K562 (cell line): ENCODE results near the gene MAP2K7. TPM values are rescaled to one million over a fixed set of nuclear protein-coding genes. Genes with fewer than 3 reads are reported as not detected.

ENCODE experiments used
- ATF3 ChIP-seq, 2 experiments: fragments of 450-650 bp in 1 of 2; sonication (generic) in 1 of 2; formaldehyde crosslinking in 1 of 2; IDR thresholded peaks in 1 of 2; conservative IDR thresholded peaks in 1 of 2; 2 replicates each; pipeline versions ENCODE4 v1.6.1 to v1.8.1; 2016 to 2023; ENCODE audit warnings: mild to moderate bottlenecking in 2 of 2, moderate library complexity in 2 of 2, inconsistent platforms in 1 of 2, missing genetic modification reagents in 1 of 2
- CREB5 ChIP-seq: fragments of 250-450 bp; sonication (Bioruptor Pico); IDR thresholded peaks from 2 replicates; pipeline ENCODE4 v1.5.0; 2020; ENCODE audit warnings: mild to moderate bottlenecking
- HNRNPLL ChIP-seq: fragments of 200-400 bp; formaldehyde crosslinking; IDR thresholded peaks from 2 replicates; pipeline ENCODE4 v1.6.1; 2017; ENCODE audit warnings: low read length, low read depth, mild to moderate bottlenecking; ENCODE audit not compliant: poor library complexity, severe bottlenecking
- HNRNPUL1 ChIP-seq: fragments of 200-400 bp; formaldehyde crosslinking; IDR thresholded peaks from 2 replicates; pipeline ENCODE4 v1.6.1; 2017; ENCODE audit warnings: low read length
- RNF2 ChIP-seq: sonication (generic); IDR thresholded peaks from 2 replicates; pipeline ENCODE4 v1.6.1; 2016
- SMARCA5 ChIP-seq: fragments of 450-650 bp; IDR thresholded peaks from 2 replicates; pipeline ENCODE4 v1.6.1; 2016
- TAF7 ChIP-seq: fragments of 450-650 bp; IDR thresholded peaks from 2 replicates; pipeline ENCODE4 v1.6.1; 2016; ENCODE audit warnings: missing genetic modification characterization, missing compliant biosample characterization
- ZKSCAN8 ChIP-seq: fragments of 200-800 bp; sonication (Bioruptor generic); IDR thresholded peaks from 2 replicates; pipeline ENCODE4 v1.6.1; 2016; ENCODE audit warnings: missing genetic modification characterization, missing compliant biosample characterization
- polyA plus RNA-seq, 8 experiments: library from polyadenylated mRNA; depleted of rRNA in 4 of 8; stranded (reverse) in 5 of 8; unstranded in 3 of 8; fragments of >200 nt; fragmentation: Nextera tagmentation in 2 of 8; fragmentation: Illumina TruSeq in 1 of 8; extraction: Ambion mirVana in 2 of 8; extraction: Trizol in 1 of 8; gene quantifications; 2 replicates each; pipeline versions ENCODE4 v1.2.1 to v1.2.3, GENCODE V29; 2011 to 2014; ENCODE audit warnings: inconsistent platforms in 1 of 8, missing spikeins in 1 of 8
- total RNA-seq, 7 experiments: library from RNA; depleted of rRNA in 6 of 7; stranded (reverse); fragments of >200 nt in 6 of 7; fragmentation: Illumina TruSeq in 2 of 7; extraction: Trizol in 2 of 7; gene quantifications; 2 replicates each; pipeline versions ENCODE4 v1.2.1 to v1.2.3, GENCODE V29; 2011 to 2021; ENCODE audit warnings: low replicate concordance in 1 of 7

Gene MAP2K7
- total and polyA plus RNA-seq, 9 of the 15 experiments (the other 6 are each of a cell fraction or from before 2014, with no cell fraction given), result 0.51 to 45.8 (median 14.1) TPM

GRCh38 chr19:7865262-7865911 lies 38.3 kb upstream of the MAP2K7 start (continued):
- TF ChIP-seq HNRNPUL1 (no peak), TAF7 (tag) (no peak), SMARCA5 (peak; percentile 89), RNF2 (no peak), ZKSCAN8 (CRISPR knock-in tag) (no peak), CREB5 (CRISPR knock-in tag) (no peak), HNRNPLL (no peak), ATF3 (IDR thresholded peaks at IDR 0.05) (no peak), ATF3 (CRISPR knock-in tag; conservative IDR thresholded peaks at IDR 0.05) (no peak)
